IMR-90 (cell line): Measurements from ENCODE around the gene MTCL1.

ENCODE experiments used
- BHLHE40 ChIP-seq: fragments of 150-350 bp; IDR thresholded peaks from 2 replicates; pipeline ENCODE4 v1.6.1; 2016; ENCODE audit warnings: mild to moderate bottlenecking, low read depth, low read length
- CEBPB ChIP-seq: IDR thresholded peaks from 2 replicates; pipeline ENCODE4 v1.6.1; 2012; ENCODE audit warnings: low read depth, low read length, improper control_type of control experiment
- CHD1 ChIP-seq: IDR thresholded peaks from 2 replicates; pipeline ENCODE4 v1.6.1; 2012; ENCODE audit warnings: low read depth, low read length, improper control_type of control experiment
- CTCF ChIP-seq: conservative IDR thresholded peaks from 2 replicates; pipeline ENCODE4 v1.5.1; 2012; ENCODE audit warnings: mild to moderate bottlenecking, low read depth, low read length, improper control_type of control experiment
- ELK1 ChIP-seq: fragments of 150-350 bp; IDR thresholded peaks from 2 replicates; pipeline ENCODE4 v1.6.1; 2016; ENCODE audit warnings: low read depth, mild to moderate bottlenecking, low read length, moderate library complexity, borderline replicate concordance
- MAFK ChIP-seq: IDR thresholded peaks from 2 replicates; pipeline ENCODE4 v1.6.1; 2012; ENCODE audit warnings: low read depth, low read length, improper control_type of control experiment
- MXI1 ChIP-seq: IDR thresholded peaks from 2 replicates; pipeline ENCODE4 v1.6.1; 2012; ENCODE audit warnings: low read depth, mild to moderate bottlenecking, low read length, moderate library complexity, borderline replicate concordance
- POLR2A ChIP-seq: IDR thresholded peaks from 2 replicates; pipeline ENCODE4 v1.6.1; 2012; ENCODE audit warnings: mild to moderate bottlenecking, low read depth, low read length
- RAD21 ChIP-seq: IDR thresholded peaks from 2 replicates; pipeline ENCODE4 v1.6.1; 2012; ENCODE audit warnings: low read length, improper control_type of control experiment
- RCOR1 ChIP-seq: IDR thresholded peaks from 2 replicates; pipeline ENCODE4 v1.6.1; 2012; ENCODE audit warnings: mild to moderate bottlenecking, low read length, improper control_type of control experiment; ENCODE audit not compliant: insufficient replicate concordance
- RFX5 ChIP-seq: IDR thresholded peaks from 2 replicates; pipeline ENCODE4 v1.8.0; 2012; ENCODE audit warnings: low read depth, mild to moderate bottlenecking, low read length, moderate library complexity
- SMC3 ChIP-seq: fragments of 150-350 bp; IDR thresholded peaks from 2 replicates; pipeline ENCODE4 v1.6.1; 2016; ENCODE audit warnings: low read depth, mild to moderate bottlenecking, antibody characterized with exemption, low read length, moderate library complexity
- USF2 ChIP-seq: fragments of 150-350 bp; IDR thresholded peaks from 2 replicates; pipeline ENCODE4 v1.6.1; 2017; ENCODE audit warnings: mild to moderate bottlenecking, antibody characterized with exemption, low read length, low read depth

GRCh38 chr18:8835521-8835953, 130.2 kb downstream of the MTCL1 start:
- TF ChIP-seq RAD21 (no peak), BHLHE40 (no peak), POLR2A (no peak), CTCF (no peak), SMC3 (no peak), ELK1 (no peak), RFX5 (no peak), CEBPB (peak; percentile 78), MXI1 (no peak), CHD1 (no peak), MAFK (no peak), RCOR1 (no peak), USF2 (no peak)
